Tibial nerve (tissue), 3 donors: ENCODE data around the gene NADK.

Experiments
- CTCF ChIP-seq, 5 experiments: fragments of 200-600 bp in 3 of 5; fragments of 450-650 bp in 2 of 5; sonication (generic) in 3 of 5; IDR thresholded peaks; one replicate each; pipeline ENCODE4 v1.5.1; 2016 to 2019; ENCODE audit warnings: antibody characterized with exemption in 5 of 5, mild to moderate bottlenecking in 3 of 5, moderate library complexity in 2 of 5
- POLR2A ChIP-seq, 2 donors: fragments of 450-650 bp; IDR thresholded peaks; one replicate each; pipeline ENCODE4 v1.6.1; 2017; ENCODE audit warnings: antibody characterized with exemption in 2 of 2, mild to moderate bottlenecking in 2 of 2, moderate library complexity in 2 of 2

- TF ChIP-seq CTCF (IDR thresholded peaks at IDR 0.05) (no peak), POLR2A (IDR thresholded peaks at IDR 0.05) (no peak)
Measured at GRCh38 chr1:1779691-1780597, 1.7 kb upstream of the NADK start.
